Spleen (tissue), 11 donors: Measurements from ENCODE around the gene PATL1. TPM values are rescaled to one million over a fixed set of nuclear protein-coding genes. Genes with fewer than 3 reads are reported as not detected.

Source experiments
- DNase-seq: peaks from one replicate; pipeline ENCODE4 v3.0.0-alpha.2; 2020
- H3K27ac ChIP-seq, 8 donors: fragments of 200-600 bp; sonication (generic) in 7 of 8; 1 replicate in 4 of 8; 2 replicates in 4 of 8; pipeline versions ENCODE4 v1.5.0 to v1.8.0; 2016 to 2021; ENCODE audit warnings: inconsistent platforms in 4 of 8, mild to moderate bottlenecking in 4 of 8, moderate library complexity in 1 of 8
- H3K27me3 ChIP-seq, 7 donors: fragments of 200-600 bp; sonication (generic) in 6 of 7; replicated peaks in 1 of 7; 1 replicate in 4 of 7; 2 replicates in 3 of 7; pipeline versions ENCODE4 v1.5.0 to v1.8.0; 2016 to 2021; ENCODE audit warnings: inconsistent platforms in 3 of 7, mild to moderate bottlenecking in 1 of 7
- H3K36me3 ChIP-seq, 6 donors: fragments of 200-600 bp; sonication (generic) in 5 of 6; 1 replicate in 4 of 6; 2 replicates in 2 of 6; pipeline versions ENCODE4 v1.5.0 to v1.8.0; 2016 to 2021; ENCODE audit warnings: inconsistent platforms in 2 of 6
- H3K4me1 ChIP-seq, 6 donors: fragments of 200-600 bp; sonication (generic) in 5 of 6; 1 replicate in 3 of 6; 2 replicates in 3 of 6; pipeline versions ENCODE4 v1.5.0 to v1.8.0; 2016 to 2021; ENCODE audit warnings: inconsistent platforms in 3 of 6
- H3K4me3 ChIP-seq, 8 donors: fragments of 200-600 bp; sonication (generic) in 7 of 8; 1 replicate in 4 of 8; 2 replicates in 4 of 8; pipeline versions ENCODE4 v1.5.0 to v1.8.0; 2016 to 2021; ENCODE audit warnings: inconsistent platforms in 4 of 8, mild to moderate bottlenecking in 4 of 8, moderate library complexity in 2 of 8
- H3K9me3 ChIP-seq, 8 donors: fragments of 200-600 bp; sonication (generic) in 7 of 8; 1 replicate in 4 of 8; 2 replicates in 4 of 8; pipeline versions ENCODE4 v1.5.0 to v1.8.0; 2016 to 2021; ENCODE audit warnings: inconsistent platforms in 4 of 8
- POLR2A ChIP-seq, 3 donors: fragments of 450-650 bp; IDR thresholded peaks; one replicate each; pipeline ENCODE4 v1.5.1; 2017; ENCODE audit warnings: antibody characterized with exemption in 3 of 3, mild to moderate bottlenecking in 1 of 3
- POLR2AphosphoS5 ChIP-seq, 3 donors: sonication (generic); formaldehyde crosslinking; IDR thresholded peaks; one replicate each; pipeline ENCODE4 v1.5.1; 2017; ENCODE audit warnings: antibody characterized with exemption in 3 of 3
- WGBS, 5 donors: extraction: QIAGEN DNeasy Blood & Tissue Kit in 3 of 5; methylation state at CpG; one replicate each; pipeline versions ENCODE4 v1.1.5 to v1.1.7; 2013 to 2018; 5-methylcytosine and 5-hydroxymethylcytosine counted together
- intact Hi-C: fragments of 100-400 bp; cut with DNase I; formaldehyde crosslinking; loops from one replicate; pipeline ENCODE4 v1.15.0; 2023; ENCODE audit warnings: low total_unique reads
- polyA plus RNA-seq, 3 donors: library from polyadenylated mRNA; stranded (reverse); fragments of 200-250 nt; gene quantifications; one replicate each; pipeline ENCODE4 v1.2.1, GENCODE V29; 2013
- total RNA-seq, 7 donors: library from RNA; depleted of rRNA in 3 of 7; stranded (reverse); fragments of >200 nt in 3 of 7; fragmentation: NEBNext Ultra II Directional in 4 of 7; extraction: Animal tissue kit (Norgen Biotek cat#: 25700) in 4 of 7; gene quantifications; one replicate each; pipeline versions ENCODE4 v1.1.0 to v1.2.1, GENCODE V29; 2016 to 2021
- TF ChIP-seq, protein P1 (sequence below), 11 experiments: fragments of 200-600 bp in 7 of 11; fragments of 450-650 bp in 4 of 11; sonication (generic) in 4 of 11; IDR thresholded peaks in 8 of 11; conservative IDR thresholded peaks in 3 of 11; 1 replicate in 7 of 11; 2 replicates in 4 of 11; pipeline versions ENCODE4 v1.4.0 to v1.8.0; 2016 to 2021; ENCODE audit warnings: antibody characterized with exemption in 11 of 11, inconsistent platforms in 4 of 11, mild to moderate bottlenecking in 1 of 11
- donor health status: healthy with polysubstance abuse.
- donor health status: DM: no; HTN: no; CAD: no; lungs with moderate emphysema.
- donor health status: DM: no; HTN: no; CAD: no.
- donor health status: Bipolar disorder and iron deficiency.
- donor health status: healthy.
- donor health status: DM: no; HTN: no; CAD: no.
- donor health status: DM: yes; HTN: yes; CAD: no.

Gene PATL1
- total and polyA plus RNA-seq, 10 donors: 5.7 to 47.1 (median 26.3) TPM

DNA sequence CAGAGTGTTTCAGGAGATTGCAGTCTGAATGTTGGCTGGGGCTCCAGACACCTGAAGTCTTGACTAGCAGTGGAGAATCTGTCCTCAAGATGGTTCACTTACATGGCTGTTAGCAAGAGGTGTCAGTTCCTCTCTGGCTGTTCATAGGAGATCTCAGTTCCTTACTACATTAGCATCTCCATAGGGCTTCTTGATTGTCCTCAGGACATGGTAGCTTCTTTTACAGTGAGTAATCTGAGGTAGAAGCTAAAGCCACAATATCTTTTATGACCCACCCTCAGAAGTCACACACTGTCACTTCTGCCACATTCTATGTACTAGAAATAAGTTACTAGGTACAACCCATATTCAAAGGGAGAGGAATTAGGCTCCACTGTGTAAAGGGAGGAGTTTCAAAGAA lies 10.5 kb upstream of the PATL1 start:
- no peaks in the 10 kb centered on the region for H3K9me3 ChIP-seq
- no peak for TF ChIP-seq POLR2A (IDR thresholded peaks at IDR 0.05)
- TF ChIP-seq, protein P1, sequence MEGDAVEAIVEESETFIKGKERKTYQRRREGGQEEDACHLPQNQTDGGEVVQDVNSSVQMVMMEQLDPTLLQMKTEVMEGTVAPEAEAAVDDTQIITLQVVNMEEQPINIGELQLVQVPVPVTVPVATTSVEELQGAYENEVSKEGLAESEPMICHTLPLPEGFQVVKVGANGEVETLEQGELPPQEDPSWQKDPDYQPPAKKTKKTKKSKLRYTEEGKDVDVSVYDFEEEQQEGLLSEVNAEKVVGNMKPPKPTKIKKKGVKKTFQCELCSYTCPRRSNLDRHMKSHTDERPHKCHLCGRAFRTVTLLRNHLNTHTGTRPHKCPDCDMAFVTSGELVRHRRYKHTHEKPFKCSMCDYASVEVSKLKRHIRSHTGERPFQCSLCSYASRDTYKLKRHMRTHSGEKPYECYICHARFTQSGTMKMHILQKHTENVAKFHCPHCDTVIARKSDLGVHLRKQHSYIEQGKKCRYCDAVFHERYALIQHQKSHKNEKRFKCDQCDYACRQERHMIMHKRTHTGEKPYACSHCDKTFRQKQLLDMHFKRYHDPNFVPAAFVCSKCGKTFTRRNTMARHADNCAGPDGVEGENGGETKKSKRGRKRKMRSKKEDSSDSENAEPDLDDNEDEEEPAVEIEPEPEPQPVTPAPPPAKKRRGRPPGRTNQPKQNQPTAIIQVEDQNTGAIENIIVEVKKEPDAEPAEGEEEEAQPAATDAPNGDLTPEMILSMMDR (IDR thresholded peaks at IDR 0.05 in 8 of 11, conservative IDR thresholded peaks at IDR 0.05 in 3 of 11): no peak
- DNase-seq: no peak
- H3K27ac ChIP-seq: no peak overlapping the region
- no peak overlapping the region for H3K4me3 ChIP-seq
- peaks cover 0 to 7% (median 0%) of the 10 kb centered on the region in 7 donors for H3K27me3 ChIP-seq
- H3K36me3 ChIP-seq: no peaks in the 10 kb centered on the region
- no peaks in the 10 kb centered on the region for H3K4me1 ChIP-seq
- intact Hi-C loops: no loop called here

DNA sequence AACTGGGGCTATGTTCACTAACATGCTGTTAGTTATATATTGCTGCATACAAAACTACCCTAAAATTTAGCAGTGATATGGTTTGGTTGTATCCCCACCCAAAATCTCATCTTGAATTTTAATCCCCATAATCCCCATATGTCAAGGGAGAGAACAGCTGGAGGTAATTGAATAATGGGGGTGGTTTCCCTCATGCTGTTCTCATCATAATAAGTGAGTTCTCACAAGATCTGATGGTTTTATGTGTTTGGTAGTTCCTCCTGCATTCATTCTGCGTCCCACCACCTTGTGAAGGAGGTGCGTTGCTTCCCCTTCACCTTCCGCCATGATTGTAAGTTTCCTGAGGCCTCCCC lies 10.0 kb upstream of the PATL1 start:
- H3K27ac ChIP-seq: no peak overlapping the region
- no peaks in the 10 kb centered on the region for H3K9me3 ChIP-seq
- intact Hi-C loops: no loop called here
- no peaks in the 10 kb centered on the region for H3K36me3 ChIP-seq
- no peak for TF ChIP-seq POLR2A (IDR thresholded peaks at IDR 0.05)
- no peak for TF ChIP-seq POLR2AphosphoS5 (IDR thresholded peaks at IDR 0.05)
- TF ChIP-seq, protein P1 (IDR thresholded peaks at IDR 0.05 in 8 of 11, conservative IDR thresholded peaks at IDR 0.05 in 3 of 11): no peak
- H3K4me3 ChIP-seq: no peak overlapping the region
- WGBS, 5 donors: 90 to 97% (median 95%) methylated on average over 3 of the region's 3 CpGs
- peaks cover 0 to 7% (median 0%) of the 10 kb centered on the region in 7 donors for H3K27me3 ChIP-seq
- H3K4me1 ChIP-seq: no peaks in the 10 kb centered on the region
- DNase-seq: no peak

DNA sequence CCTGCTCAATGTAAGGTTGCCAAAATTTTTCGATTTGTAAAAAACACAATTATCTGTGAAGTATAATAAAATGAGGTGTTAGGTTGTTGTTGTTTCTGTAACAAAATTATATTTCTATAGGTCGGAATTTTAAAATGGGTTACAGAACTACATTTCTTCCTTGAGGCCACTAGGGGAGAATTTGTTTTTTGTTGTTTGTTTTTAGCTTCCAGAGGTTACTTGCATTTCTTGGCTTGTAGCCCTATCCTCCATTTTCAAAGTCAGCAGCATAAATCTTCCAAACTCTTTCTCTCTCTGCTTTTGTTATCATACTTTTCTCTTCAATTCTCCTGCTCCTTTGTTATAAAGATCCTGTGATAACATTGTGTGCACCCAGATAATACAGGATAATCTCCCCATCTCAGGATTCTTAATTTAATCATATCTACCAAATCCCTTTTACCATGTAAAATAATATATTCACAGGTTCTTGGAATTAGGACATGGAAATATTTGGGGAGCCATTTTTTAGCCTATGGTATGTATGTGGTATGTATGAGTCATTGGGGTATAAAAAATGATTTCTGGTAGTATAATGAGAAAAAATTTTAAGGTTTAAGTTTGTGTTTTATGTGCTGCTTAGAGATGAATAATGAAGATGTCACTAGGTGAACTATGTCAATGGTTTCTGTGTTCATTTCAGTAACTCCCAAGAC lies 9.4 kb upstream of the PATL1 start:
- DNase-seq: no peak
- WGBS, 5 donors: 86 to 97% (median 91%) methylated on average over 2 of the region's 2 CpGs
- intact Hi-C loops: no loop called here
- no peak for TF ChIP-seq POLR2A (IDR thresholded peaks at IDR 0.05)
- TF ChIP-seq, protein P1 (IDR thresholded peaks at IDR 0.05 in 8 of 11, conservative IDR thresholded peaks at IDR 0.05 in 3 of 11): no peak
- no peak for TF ChIP-seq POLR2AphosphoS5 (IDR thresholded peaks at IDR 0.05)
- Histone ChIP-seq H3K4me1 (no peaks in the 10 kb centered on the region), H3K9me3 (no peaks in the 10 kb centered on the region), H3K27ac (no peak overlapping the region), H3K4me3 (no peak overlapping the region), H3K27me3 (peaks cover 0 to 7% (median 0%) of the 10 kb centered on the region in 7 donors), H3K36me3 (no peaks in the 10 kb centered on the region)

DNA sequence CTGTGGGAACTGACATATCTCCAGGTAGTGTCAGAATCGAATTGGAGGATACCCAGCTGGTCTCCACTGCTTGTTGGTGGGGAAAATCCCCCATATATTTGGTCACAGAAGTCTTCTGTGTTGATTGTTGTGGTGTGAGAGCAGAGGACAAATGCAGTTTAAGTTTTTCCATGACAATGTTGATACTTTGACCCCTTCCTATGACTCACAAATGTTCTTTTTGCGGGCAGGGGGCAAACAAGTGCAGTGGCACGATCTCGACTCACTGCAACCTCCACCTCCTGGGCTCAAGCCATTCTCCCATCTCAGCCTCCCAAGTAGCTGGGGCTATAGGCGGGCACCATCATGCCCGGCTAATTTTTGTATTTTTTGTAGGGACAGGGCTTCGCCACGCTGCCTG lies 7.4 kb upstream of the PATL1 start:
- Histone ChIP-seq H3K27ac (no peak overlapping the region), H3K9me3 (no peaks in the 10 kb centered on the region), H3K27me3 (peaks cover 0 to 7% (median 0%) of the 10 kb centered on the region in 7 donors), H3K36me3 (no peaks in the 10 kb centered on the region), H3K4me1 (no peaks in the 10 kb centered on the region), H3K4me3 (no peak overlapping the region)
- intact Hi-C loops: no loop called here
- 85 to 94% (median 88%) methylated on average over 8 of the region's 8 CpGs for WGBS, 5 donors
- no peak for DNase-seq
- no peak for TF ChIP-seq POLR2AphosphoS5 (IDR thresholded peaks at IDR 0.05)
- TF ChIP-seq, protein P1 (IDR thresholded peaks at IDR 0.05 in 8 of 11, conservative IDR thresholded peaks at IDR 0.05 in 3 of 11): no peak
- no peak for TF ChIP-seq POLR2A (IDR thresholded peaks at IDR 0.05)
